Activated CD4-positive, alpha-beta T cell treated with anti-CD3 and anti-CD28 coated beads for 36 hours (primary cell): Measurements from ENCODE around the gene RNLS. TPM values are rescaled to one million over a fixed set of nuclear protein-coding genes. Genes with fewer than 3 reads are reported as not detected.

ENCODE experiments used
- ATAC-seq: fragments of 200-7000 bp; cut with Tn5 transposase; one replicate; pipeline ENCODE4 v1.10.0; 2021; ENCODE audit warnings: mild to moderate bottlenecking, moderate library complexity
- CTCF ChIA-PET: fragments of 350-600 bp; sonication (Branson Sonifier 250); formaldehyde crosslinking; loops from one replicate; lab custom pipeline; 2021; ENCODE audit warnings: antibody characterized with exemption; lab: Charles Lee
- POLR2A ChIA-PET: fragments of 350-600 bp; sonication (Branson Sonifier 250); formaldehyde crosslinking; loops from one replicate; lab custom pipeline; 2021; ENCODE audit warnings: antibody characterized with exemption, inconsistent platforms; lab: Charles Lee
- DNase-seq: peaks from one replicate; pipeline ENCODE4 v3.0.0-alpha.2; 2020
- H3K27ac Mint-ChIP-seq: one replicate; pipeline ENCODE4 v1.8.0; 2021; ENCODE audit warnings: mixed read lengths
- H3K27me3 Mint-ChIP-seq: one replicate; pipeline ENCODE4 v1.8.0; 2021; ENCODE audit warnings: mixed read lengths
- H3K36me3 Mint-ChIP-seq: one replicate; pipeline ENCODE4 v1.8.0; 2021; ENCODE audit warnings: low read depth, mixed read lengths
- H3K4me1 Mint-ChIP-seq: one replicate; pipeline ENCODE4 v1.8.0; 2021; ENCODE audit warnings: mixed read lengths
- H3K4me3 Mint-ChIP-seq: one replicate; pipeline ENCODE4 v1.8.0; 2021; ENCODE audit warnings: mild to moderate bottlenecking, moderate library complexity, mixed read lengths
- H3K9me3 Mint-ChIP-seq: one replicate; pipeline ENCODE4 v1.8.0; 2021; ENCODE audit warnings: low read depth, mixed read lengths
- intact Hi-C, 2 experiments: fragments of 100-400 bp; cut with DNase I in 1 of 2; cut with micrococcal nuclease in 1 of 2; formaldehyde crosslinking; loops; one replicate each; pipeline versions ENCODE4 v1.14.2 to v1.15.1; 2022 to 2024; cut with DNase I, micrococcal nuclease
- total RNA-seq, 2 experiments: library from RNA; stranded (reverse); gene quantifications; one replicate each; pipeline ENCODE4 v1.2.3, GENCODE V29; 2021

The RNLS gene
- total RNA-seq, 2 experiments from 2014 or later = 4.3 to 4.4 TPM

- Mint-ChIP-seq H3K27me3 (no peaks in the 10 kb centered on the region), H3K9me3 (no peaks in the 10 kb centered on the region), H3K27ac (no peak overlapping the region), H3K4me1 (no peaks in the 10 kb centered on the region), H3K4me3 (no peak overlapping the region), H3K36me3 (no peaks in the 10 kb centered on the region)
- ChIA-PET CTCF (interaction anchor here (0.6 to 1.1 kb wide), 2 partner anchors 34 to 112 kb away, joined by 3 read pairs; no protein-coding TSS in a partner anchor), POLR2A (no interaction called here)
- ATAC-seq = no peak
- DNase-seq = no peak
- intact Hi-C loops = no loop called here
These were observed 48.9 kb downstream of the RNLS start for GRCh38 chr10:88534072-88534665.

GRCh38 chr10:88531392-88532052 lies 51.6 kb downstream of the RNLS start:
- Mint-ChIP-seq H3K27me3 (no peaks in the 10 kb centered on the region), H3K36me3 (no peaks in the 10 kb centered on the region), H3K9me3 (no peaks in the 10 kb centered on the region), H3K4me1 (peaks cover 4% of the 10 kb centered on the region), H3K4me3 (no peak overlapping the region), H3K27ac (no peak overlapping the region)
- CTCF ChIA-PET = interaction anchor here (0.6 to 0.8 kb wide), 3 partner anchors 7 to 674 kb away, joined by 3 to 4 read pairs (median 3); no protein-coding TSS in a partner anchor
- intact Hi-C loops = no loop called here
- no peak for DNase-seq
- POLR2A ChIA-PET = no interaction called here
- no peak for ATAC-seq

- no peak overlapping the region for H3K4me3 Mint-ChIP-seq
- POLR2A ChIA-PET = no interaction called here
- H3K4me1 Mint-ChIP-seq = peaks cover 4% of the 10 kb centered on the region
- no peak for DNase-seq
- CTCF ChIA-PET = no interaction called here
- H3K36me3 Mint-ChIP-seq = no peaks in the 10 kb centered on the region
- H3K9me3 Mint-ChIP-seq = no peaks in the 10 kb centered on the region
- intact Hi-C loops = no loop called here
- no peak overlapping the region for H3K27ac Mint-ChIP-seq
- H3K27me3 Mint-ChIP-seq = no peaks in the 10 kb centered on the region
- ATAC-seq = no peak
These were observed 52.3 kb downstream of the RNLS start for GRCh38 chr10:88530629-88531391.

GRCh38 chr10:88530093-88530492 lies 53.0 kb downstream of the RNLS start:
- Mint-ChIP-seq H3K36me3 (no peaks in the 10 kb centered on the region), H3K27ac (no peak overlapping the region), H3K4me3 (no peak overlapping the region), H3K27me3 (no peaks in the 10 kb centered on the region), H3K4me1 (peaks cover 4% of the 10 kb centered on the region), H3K9me3 (no peaks in the 10 kb centered on the region)
- ATAC-seq (no peak), DNase-seq (no peak)
- intact Hi-C loops = no loop called here
- POLR2A ChIA-PET = no interaction called here
- CTCF ChIA-PET = no interaction called here

GRCh38 chr10:88528806-88529570 lies 54.1 kb downstream of the RNLS start:
- Mint-ChIP-seq H3K4me1 (peaks cover 4% of the 10 kb centered on the region), H3K36me3 (no peaks in the 10 kb centered on the region), H3K9me3 (no peaks in the 10 kb centered on the region), H3K27ac (no peak overlapping the region), H3K27me3 (no peaks in the 10 kb centered on the region), H3K4me3 (no peak overlapping the region)
- ATAC-seq = no peak
- ChIA-PET CTCF (no interaction called here), POLR2A (no interaction called here)
- no peak for DNase-seq
- intact Hi-C loops = no loop called here

GRCh38 chr10:88528201-88528600 lies 54.9 kb downstream of the RNLS start:
- intact Hi-C loops = no loop called here
- CTCF ChIA-PET = interaction anchor here (0.6 kb wide), 1 partner anchor 77 kb away, joined by 3 read pairs; no protein-coding TSS in a partner anchor

GRCh38 chr10:88527245-88527644 lies 55.9 kb downstream of the RNLS start:
- intact Hi-C loops = no loop called here
- Mint-ChIP-seq H3K27ac (no peak overlapping the region), H3K36me3 (no peaks in the 10 kb centered on the region), H3K4me3 (no peak overlapping the region), H3K4me1 (peaks cover 4% of the 10 kb centered on the region), H3K9me3 (no peaks in the 10 kb centered on the region), H3K27me3 (no peaks in the 10 kb centered on the region)
- ChIA-PET CTCF (no interaction called here), POLR2A (no interaction called here)
- DNase-seq (no peak), ATAC-seq (no peak)

More at GRCh38 chr10:88528201-88528600, 54.9 kb downstream of the RNLS start:
- H3K27ac Mint-ChIP-seq = no peak overlapping the region
- no peaks in the 10 kb centered on the region for H3K36me3 Mint-ChIP-seq
- POLR2A ChIA-PET = no interaction called here
- ATAC-seq = no peak
- peaks cover 4% of the 10 kb centered on the region for H3K4me1 Mint-ChIP-seq
- no peak for DNase-seq
- no peak overlapping the region for H3K4me3 Mint-ChIP-seq
- H3K9me3 Mint-ChIP-seq = no peaks in the 10 kb centered on the region
- H3K27me3 Mint-ChIP-seq = no peaks in the 10 kb centered on the region

GRCh38 chr10:88526501-88527105 lies 56.5 kb downstream of the RNLS start:
- ATAC-seq = no peak
- H3K36me3 Mint-ChIP-seq = no peaks in the 10 kb centered on the region
- intact Hi-C loops = no loop called here
- peaks cover 4% of the 10 kb centered on the region for H3K4me1 Mint-ChIP-seq
- no peak overlapping the region for H3K4me3 Mint-ChIP-seq
- CTCF ChIA-PET = no interaction called here
- no peaks in the 10 kb centered on the region for H3K9me3 Mint-ChIP-seq
- POLR2A ChIA-PET = no interaction called here
- H3K27me3 Mint-ChIP-seq = no peaks in the 10 kb centered on the region
- H3K27ac Mint-ChIP-seq = no peak overlapping the region
- DNase-seq = no peak

GRCh38 chr10:88525371-88526069 lies 57.6 kb downstream of the RNLS start:
- Mint-ChIP-seq H3K9me3 (no peaks in the 10 kb centered on the region), H3K4me1 (peaks cover 4% of the 10 kb centered on the region), H3K4me3 (no peak overlapping the region), H3K36me3 (no peaks in the 10 kb centered on the region), H3K27me3 (no peaks in the 10 kb centered on the region), H3K27ac (no peak overlapping the region)
- DNase-seq = no peak
- POLR2A ChIA-PET = no interaction called here
- no peak for ATAC-seq
- intact Hi-C loops = no loop called here
- CTCF ChIA-PET = no interaction called here

- ChIA-PET POLR2A (no interaction called here), CTCF (interaction anchor here (0.6 kb wide), 1 partner anchor 8 kb away, joined by 3 read pairs; no protein-coding TSS in a partner anchor)
- intact Hi-C loops = no loop called here
- no peaks in the 10 kb centered on the region for H3K36me3 Mint-ChIP-seq
- H3K4me1 Mint-ChIP-seq = peaks cover 4% of the 10 kb centered on the region
- DNase-seq (no peak), ATAC-seq (no peak)
- no peaks in the 10 kb centered on the region for H3K27me3 Mint-ChIP-seq
- no peak overlapping the region for H3K4me3 Mint-ChIP-seq
- no peaks in the 10 kb centered on the region for H3K9me3 Mint-ChIP-seq
- H3K27ac Mint-ChIP-seq = no peak overlapping the region
These were observed 59.2 kb downstream of the RNLS start for GRCh38 chr10:88523739-88524400.
